Activated T-helper 2 cell treated with anti-CD3 and anti-CD28 coated beads, Interferon-gamma antibody, Interleukin-2, Interleukin-4, amounts not matched to agents 10 μg/mL and 5 μg/mL and 100 μg/mL, durations not matched to agents 14 hours and 24 hours and 36 hours (primary cell): ENCODE results near the gene TMPRSS3. TPM values are rescaled to one million over a fixed set of nuclear protein-coding genes. Genes with fewer than 3 reads are reported as not detected.

Source experiments
- DNase-seq: peaks from one replicate; pipeline ENCODE4 v3.0.0; 2021; ENCODE audit warnings: low spot score
- H3K27ac Mint-ChIP-seq: one replicate; pipeline ENCODE4 v1.8.0; 2021; ENCODE audit warnings: mixed read lengths
- H3K27me3 Mint-ChIP-seq: one replicate; pipeline ENCODE4 v1.8.0; 2021; ENCODE audit warnings: low read depth, mixed read lengths
- H3K36me3 Mint-ChIP-seq: one replicate; pipeline ENCODE4 v1.8.0; 2021; ENCODE audit warnings: low read depth, mixed read lengths
- H3K4me1 Mint-ChIP-seq: one replicate; pipeline ENCODE4 v1.8.0; 2021; ENCODE audit warnings: low read depth, mixed read lengths
- H3K4me3 Mint-ChIP-seq: one replicate; pipeline ENCODE4 v1.8.0; 2021; ENCODE audit warnings: low read depth, mild to moderate bottlenecking, moderate library complexity, mixed read lengths
- H3K9me3 Mint-ChIP-seq: one replicate; pipeline ENCODE4 v1.8.0; 2021; ENCODE audit warnings: mixed read lengths
- intact Hi-C: fragments of 100-400 bp; cut with micrococcal nuclease; formaldehyde crosslinking; loops from one replicate; pipeline ENCODE4 v1.15.1; 2023
- total RNA-seq: library from RNA; stranded (reverse); gene quantifications from 2 replicates; pipeline ENCODE4 v1.2.3, GENCODE V29; 2022

Gene TMPRSS3
- total RNA-seq, 1 donor from 2014 or later = 88.1 TPM

- Mint-ChIP-seq H3K4me1 (peaks cover 15% of the 10 kb centered on the region), H3K9me3 (peaks cover 16% of the 10 kb centered on the region), H3K27ac (no peak overlapping the region), H3K4me3 (no peak overlapping the region), H3K36me3 (peaks cover 62% of the 10 kb centered on the region), H3K27me3 (no peaks in the 10 kb centered on the region)
- intact Hi-C loops = no loop called here
- DNase-seq = no peak
Observed at GRCh38 chr21:42379426-42380215, 16.2 kb downstream of the TMPRSS3 start.

- Mint-ChIP-seq H3K27ac (no peak overlapping the region), H3K9me3 (peaks cover 16% of the 10 kb centered on the region), H3K4me3 (no peak overlapping the region), H3K4me1 (peaks cover 25% of the 10 kb centered on the region), H3K27me3 (no peaks in the 10 kb centered on the region), H3K36me3 (peaks cover 54% of the 10 kb centered on the region)
- no peak for DNase-seq
- intact Hi-C loops = no loop called here
Observed at GRCh38 chr21:42378418-42378817, 17.4 kb downstream of the TMPRSS3 start.

- no peak for DNase-seq
- intact Hi-C loops = no loop called here
- Mint-ChIP-seq H3K4me1 (peaks cover 30% of the 10 kb centered on the region), H3K36me3 (peaks cover 55% of the 10 kb centered on the region), H3K27ac (no peak overlapping the region), H3K9me3 (peaks cover 16% of the 10 kb centered on the region), H3K4me3 (no peak overlapping the region), H3K27me3 (no peaks in the 10 kb centered on the region)
Observed at GRCh38 chr21:42377951-42378340, 17.9 kb downstream of the TMPRSS3 start.

- peaks cover 55% of the 10 kb centered on the region for H3K36me3 Mint-ChIP-seq
- DNase-seq = no peak
- no peaks in the 10 kb centered on the region for H3K27me3 Mint-ChIP-seq
Observed at GRCh38 chr21:42377211-42377950, 18.5 kb downstream of the TMPRSS3 start.

GRCh38 chr21:42376338-42376982, 19.4 kb downstream of the TMPRSS3 start:
- H3K9me3 Mint-ChIP-seq = peaks cover 2% of the 10 kb centered on the region
- H3K27me3 Mint-ChIP-seq = no peaks in the 10 kb centered on the region
- intact Hi-C loops = no loop called here
- H3K36me3 Mint-ChIP-seq = peaks cover 53% of the 10 kb centered on the region
- DNase-seq = no peak
- peak overlapping the region; percentile 58 for H3K27ac Mint-ChIP-seq
- H3K4me3 Mint-ChIP-seq = no peak overlapping the region
- peaks cover 35% of the 10 kb centered on the region for H3K4me1 Mint-ChIP-seq

More at GRCh38 chr21:42377211-42377950, 18.5 kb downstream of the TMPRSS3 start:
- Mint-ChIP-seq H3K4me1 (peaks cover 33% of the 10 kb centered on the region), H3K4me3 (no peak overlapping the region), H3K27ac (no peak overlapping the region), H3K9me3 (peaks cover 11% of the 10 kb centered on the region)
- intact Hi-C loops = no loop called here

- Mint-ChIP-seq H3K4me3 (no peak overlapping the region), H3K9me3 (no peaks in the 10 kb centered on the region), H3K27me3 (no peaks in the 10 kb centered on the region), H3K4me1 (peaks cover 39% of the 10 kb centered on the region), H3K36me3 (peaks cover 53% of the 10 kb centered on the region), H3K27ac (peak overlapping the region; percentile 82)
- no peak for DNase-seq
- intact Hi-C loops = no loop called here
Observed at GRCh38 chr21:42375966-42376337, 19.9 kb downstream of the TMPRSS3 start.

- peaks cover 39% of the 10 kb centered on the region for H3K4me1 Mint-ChIP-seq
- H3K36me3 Mint-ChIP-seq = peaks cover 48% of the 10 kb centered on the region
- no peaks in the 10 kb centered on the region for H3K27me3 Mint-ChIP-seq
- H3K27ac Mint-ChIP-seq = peak overlapping the region; percentile 82
- no peak for DNase-seq
- no peaks in the 10 kb centered on the region for H3K9me3 Mint-ChIP-seq
- intact Hi-C loops = no loop called here
- peak overlapping the region; percentile 20 for H3K4me3 Mint-ChIP-seq
Observed at GRCh38 chr21:42375506-42375905, 20.3 kb downstream of the TMPRSS3 start.

GRCh38 chr21:42374864-42375499, 20.9 kb downstream of the TMPRSS3 start:
- DNase-seq = no peak
- peaks cover 47% of the 10 kb centered on the region for H3K36me3 Mint-ChIP-seq
- intact Hi-C loops = no loop called here
- H3K27ac Mint-ChIP-seq = peak overlapping the region; percentile 82
- H3K4me3 Mint-ChIP-seq = peak overlapping the region; percentile 26
- H3K4me1 Mint-ChIP-seq = peaks cover 39% of the 10 kb centered on the region
- no peaks in the 10 kb centered on the region for H3K9me3 Mint-ChIP-seq
- no peaks in the 10 kb centered on the region for H3K27me3 Mint-ChIP-seq

GRCh38 chr21:42374457-42374856, 21.4 kb downstream of the TMPRSS3 start:
- no peak for DNase-seq
- H3K36me3 Mint-ChIP-seq = peaks cover 41% of the 10 kb centered on the region

GRCh38 chr21:42373908-42374455, 21.9 kb downstream of the TMPRSS3 start:
- H3K4me1 Mint-ChIP-seq = peaks cover 43% of the 10 kb centered on the region
- H3K27ac Mint-ChIP-seq = peak overlapping the region; percentile 82
- H3K9me3 Mint-ChIP-seq = no peaks in the 10 kb centered on the region
- no peak for DNase-seq
- intact Hi-C loops = loop anchor here (2.0 kb wide), 1 partner anchor 19 kb away; no protein-coding TSS in a partner anchor
- no peak overlapping the region for H3K4me3 Mint-ChIP-seq
- no peaks in the 10 kb centered on the region for H3K27me3 Mint-ChIP-seq
- H3K36me3 Mint-ChIP-seq = peaks cover 42% of the 10 kb centered on the region

More at GRCh38 chr21:42374457-42374856, 21.4 kb downstream of the TMPRSS3 start:
- Mint-ChIP-seq H3K4me1 (peaks cover 39% of the 10 kb centered on the region), H3K9me3 (no peaks in the 10 kb centered on the region), H3K27me3 (no peaks in the 10 kb centered on the region), H3K4me3 (no peak overlapping the region), H3K27ac (peak overlapping the region; percentile 82)
- intact Hi-C loops = no loop called here

- Mint-ChIP-seq H3K27me3 (no peaks in the 10 kb centered on the region), H3K4me1 (peaks cover 45% of the 10 kb centered on the region), H3K4me3 (no peak overlapping the region), H3K27ac (peak overlapping the region; percentile 82), H3K36me3 (peaks cover 41% of the 10 kb centered on the region), H3K9me3 (no peaks in the 10 kb centered on the region)
- DNase-seq = no peak
- intact Hi-C loops = loop anchor here (2.0 kb wide), 1 partner anchor 19 kb away; no protein-coding TSS in a partner anchor
Observed at GRCh38 chr21:42373196-42373907, 22.5 kb downstream of the TMPRSS3 start.
